ENCODE measurements around the gene HOXD3.

The HOXD3 gene

DNA sequence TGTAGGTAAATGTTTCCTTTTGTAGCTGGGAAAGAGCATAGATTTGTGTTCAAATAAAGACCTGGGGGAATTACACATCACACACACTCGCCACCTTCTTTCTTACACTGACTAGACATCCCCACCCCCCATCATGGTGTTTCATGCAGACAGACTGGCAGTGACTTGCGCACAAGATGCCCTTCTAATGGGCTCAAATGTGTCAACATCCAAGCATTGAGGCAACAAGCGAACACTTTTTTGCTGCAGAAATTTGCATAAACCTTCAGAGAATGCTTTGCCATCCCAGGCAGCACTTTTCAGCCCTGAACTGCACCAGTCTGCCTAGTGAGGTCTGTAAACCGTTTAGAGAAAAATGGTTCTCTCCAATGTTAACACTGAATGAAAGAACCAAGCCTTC is 23.1 kb upstream of the HOXD3 start:
- H4K20me1 ChIP-seq (ENCODE audit: insufficient read depth) = no peaks in the 10 kb centered on the region
- no peaks in the 10 kb centered on the region for H3K27me3 ChIP-seq (ENCODE audit: insufficient read depth, low read depth)

DNA sequence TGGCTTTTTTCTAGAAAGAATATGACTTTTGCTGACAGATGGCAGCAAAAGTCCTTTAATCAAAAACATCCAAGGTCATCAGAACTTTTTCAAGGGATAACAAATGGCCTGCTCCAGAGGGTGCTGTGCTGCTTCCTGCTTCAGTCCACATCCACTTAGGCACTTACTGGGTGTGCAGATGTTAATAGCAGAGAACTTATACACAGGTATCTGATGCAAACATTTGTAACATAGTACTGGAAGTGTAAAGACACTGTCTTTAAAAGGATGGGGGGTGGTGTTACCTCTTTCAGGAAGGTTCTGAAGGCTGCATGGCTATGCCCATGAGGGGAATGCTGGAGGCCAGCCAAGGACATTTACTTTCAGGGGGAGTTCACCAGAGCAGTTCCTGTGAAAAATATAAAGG is 22.1 kb upstream of the HOXD3 start:
- Histone ChIP-seq H3K9ac (no peak overlapping the region), H3K4me3 (IDR thresholded peaks at IDR 0.05; ENCODE audit: insufficient read depth, low read depth, low read length) (no peak overlapping the region), H3K4me1 (ENCODE audit: low read depth, poor library complexity, severe bottlenecking) (peaks cover 27% of the 10 kb centered on the region), H3K36me3 (ENCODE audit: insufficient read depth) (no peaks in the 10 kb centered on the region), H3K4me2 (no peak overlapping the region), H3K27me3 (ENCODE audit: insufficient read depth, low read depth) (no peaks in the 10 kb centered on the region), H3K79me2 (ENCODE audit: insufficient read depth, low read depth) (no peaks in the 10 kb centered on the region), H3K27ac (no peak overlapping the region), H2AFZ (ENCODE audit: low read depth) (no peak overlapping the region), H4K20me1 (ENCODE audit: insufficient read depth) (no peaks in the 10 kb centered on the region)
- TF ChIP-seq, protein P1, sequence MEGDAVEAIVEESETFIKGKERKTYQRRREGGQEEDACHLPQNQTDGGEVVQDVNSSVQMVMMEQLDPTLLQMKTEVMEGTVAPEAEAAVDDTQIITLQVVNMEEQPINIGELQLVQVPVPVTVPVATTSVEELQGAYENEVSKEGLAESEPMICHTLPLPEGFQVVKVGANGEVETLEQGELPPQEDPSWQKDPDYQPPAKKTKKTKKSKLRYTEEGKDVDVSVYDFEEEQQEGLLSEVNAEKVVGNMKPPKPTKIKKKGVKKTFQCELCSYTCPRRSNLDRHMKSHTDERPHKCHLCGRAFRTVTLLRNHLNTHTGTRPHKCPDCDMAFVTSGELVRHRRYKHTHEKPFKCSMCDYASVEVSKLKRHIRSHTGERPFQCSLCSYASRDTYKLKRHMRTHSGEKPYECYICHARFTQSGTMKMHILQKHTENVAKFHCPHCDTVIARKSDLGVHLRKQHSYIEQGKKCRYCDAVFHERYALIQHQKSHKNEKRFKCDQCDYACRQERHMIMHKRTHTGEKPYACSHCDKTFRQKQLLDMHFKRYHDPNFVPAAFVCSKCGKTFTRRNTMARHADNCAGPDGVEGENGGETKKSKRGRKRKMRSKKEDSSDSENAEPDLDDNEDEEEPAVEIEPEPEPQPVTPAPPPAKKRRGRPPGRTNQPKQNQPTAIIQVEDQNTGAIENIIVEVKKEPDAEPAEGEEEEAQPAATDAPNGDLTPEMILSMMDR (conservative IDR thresholded peaks at IDR 0.05; ENCODE audit: low read depth, low read length) = no peak

More for the DNA sequence above, 23.1 kb upstream of the HOXD3 start:
- TF ChIP-seq, protein P1 (conservative IDR thresholded peaks at IDR 0.05; ENCODE audit: low read depth, low read length) = no peak
- H3K36me3 ChIP-seq (ENCODE audit: insufficient read depth) = no peaks in the 10 kb centered on the region
- H3K4me2 ChIP-seq = no peak overlapping the region
- no peak overlapping the region for H3K9ac ChIP-seq
- no peaks in the 10 kb centered on the region for H3K79me2 ChIP-seq (ENCODE audit: insufficient read depth, low read depth)
- H2AFZ ChIP-seq (ENCODE audit: low read depth) = no peak overlapping the region
- H3K4me1 ChIP-seq (ENCODE audit: low read depth, poor library complexity, severe bottlenecking) = peaks cover 26% of the 10 kb centered on the region
- H3K4me3 ChIP-seq (IDR thresholded peaks at IDR 0.05; ENCODE audit: insufficient read depth, low read depth, low read length) = no peak overlapping the region
- no peak overlapping the region for H3K27ac ChIP-seq

DNA sequence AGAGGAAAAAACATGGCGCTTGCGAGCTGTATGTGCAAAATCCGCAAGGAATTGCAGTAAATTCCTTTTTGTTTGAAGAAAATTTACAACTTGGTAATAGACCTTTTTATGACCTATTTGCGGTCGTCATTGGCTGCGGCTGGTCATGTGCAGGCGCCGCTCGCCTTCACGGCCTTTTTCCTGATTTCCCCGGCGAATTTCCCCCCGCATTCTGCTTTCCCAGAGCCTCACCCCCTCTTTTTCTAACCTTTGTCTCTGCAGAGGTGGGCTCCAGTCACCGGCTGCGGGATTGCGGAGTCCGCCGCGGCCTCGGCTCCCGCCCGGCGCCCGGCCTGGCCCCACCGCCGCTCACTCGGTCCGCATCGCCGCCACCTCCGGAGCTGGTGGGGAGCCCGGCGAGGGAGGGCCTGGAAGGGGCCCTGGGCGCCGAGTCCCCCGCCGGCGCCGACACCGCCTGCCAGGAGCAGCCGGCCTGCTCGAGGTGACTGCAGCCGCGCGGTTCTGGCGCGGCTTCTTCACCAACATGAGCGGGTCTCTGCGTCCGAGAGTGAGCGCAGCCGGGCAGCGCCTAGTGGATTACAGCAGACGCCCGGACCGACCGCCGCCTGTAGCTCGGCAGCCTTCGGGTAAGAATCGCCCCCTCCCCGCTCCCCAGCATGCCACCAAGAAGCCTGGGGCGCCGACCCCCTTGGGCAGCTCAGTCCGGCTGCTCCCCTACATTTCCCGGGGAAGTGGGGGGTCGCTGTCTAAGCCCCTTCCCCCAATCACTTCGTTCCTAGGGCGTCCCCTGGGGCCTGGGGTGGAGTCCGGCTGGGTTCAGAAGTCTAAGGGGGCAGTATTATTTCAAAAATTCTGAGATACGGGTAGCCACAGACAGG is 20.5 kb upstream of the HOXD3 start:
- H3K9ac ChIP-seq = no peak overlapping the region
- TF ChIP-seq, protein P1 (conservative IDR thresholded peaks at IDR 0.05; ENCODE audit: low read depth, low read length) = no peak
- H3K79me2 ChIP-seq (ENCODE audit: insufficient read depth, low read depth) = no peaks in the 10 kb centered on the region
- no peak overlapping the region for H2AFZ ChIP-seq (ENCODE audit: low read depth)
- H3K4me1 ChIP-seq (ENCODE audit: low read depth, poor library complexity, severe bottlenecking) = peaks cover 34% of the 10 kb centered on the region
- no peaks in the 10 kb centered on the region for H3K36me3 ChIP-seq (ENCODE audit: insufficient read depth)
- no peaks in the 10 kb centered on the region for H3K27me3 ChIP-seq (ENCODE audit: insufficient read depth, low read depth)
- no peak overlapping the region for H3K27ac ChIP-seq
- H3K4me3 ChIP-seq (IDR thresholded peaks at IDR 0.05; ENCODE audit: insufficient read depth, low read depth, low read length) = no peak overlapping the region
- H3K4me2 ChIP-seq = peak overlapping the region; percentile 47; the same call in 1 of the 2 replicates
- H4K20me1 ChIP-seq (ENCODE audit: insufficient read depth) = no peaks in the 10 kb centered on the region

DNA sequence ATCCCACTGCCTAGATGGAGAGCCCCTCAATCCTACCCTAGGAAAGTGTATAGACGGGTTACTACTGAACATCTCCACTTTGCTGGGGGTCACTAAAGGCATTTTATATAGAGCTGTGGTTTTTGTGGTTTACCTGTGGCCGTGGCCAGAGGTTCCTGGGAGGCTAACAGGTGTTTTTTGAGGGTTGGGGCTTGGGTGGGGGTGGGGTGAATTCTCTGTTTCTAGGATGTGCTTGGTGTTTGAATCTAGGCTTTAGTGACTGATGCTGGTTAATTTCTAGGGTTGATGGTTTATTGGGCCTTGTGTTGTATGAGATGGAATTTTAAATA is 19.9 kb upstream of the HOXD3 start:
- TF ChIP-seq, protein P1 (conservative IDR thresholded peaks at IDR 0.05; ENCODE audit: low read depth, low read length) = no peak
- Histone ChIP-seq H3K27ac (no peak overlapping the region), H3K4me3 (IDR thresholded peaks at IDR 0.05; ENCODE audit: insufficient read depth, low read depth, low read length) (no peak overlapping the region), H4K20me1 (ENCODE audit: insufficient read depth) (no peaks in the 10 kb centered on the region), H3K4me1 (ENCODE audit: low read depth, poor library complexity, severe bottlenecking) (peaks cover 34% of the 10 kb centered on the region), H3K9ac (no peak overlapping the region), H3K4me2 (peak overlapping the region; percentile 47; the same call in 1 of the 2 replicates), H3K27me3 (ENCODE audit: insufficient read depth, low read depth) (no peaks in the 10 kb centered on the region), H3K79me2 (ENCODE audit: insufficient read depth, low read depth) (no peaks in the 10 kb centered on the region), H2AFZ (ENCODE audit: low read depth) (no peak overlapping the region), H3K36me3 (ENCODE audit: insufficient read depth) (no peaks in the 10 kb centered on the region)

All from KMS-11 (cell line).